HFF-Myc (cell line): ENCODE measurements around the gene ZNF335.

Source experiments
- DNase-seq: peaks from one replicate; pipeline ENCODE4 v3.0.0-alpha.2; 2011; ENCODE audit warnings: low read depth; ENCODE audit errors: extremely low read depth
- H3K4me3 ChIP-seq: replicated peaks from 2 replicates; pipeline ENCODE4 v1.5.1; 2011; ENCODE audit warnings: low read depth, mild to moderate bottlenecking, control low read depth, low read length
- CTCF ChIP-seq: IDR thresholded peaks from 2 replicates; pipeline ENCODE4 v1.5.1; 2012; ENCODE audit warnings: mild to moderate bottlenecking, low read depth, low read length, control low read depth; ENCODE audit errors: missing control alignments

ZNF335 gene

GRCh38 chr20:45953672-45954071 lies 18.3 kb downstream of the ZNF335 start:
- DNase-seq: no peak
- no peak for TF ChIP-seq CTCF
- no peak overlapping the region for H3K4me3 ChIP-seq

- DNase-seq: no peak
- no peak overlapping the region for H3K4me3 ChIP-seq
- no peak for TF ChIP-seq CTCF
Observed at GRCh38 chr20:45952861-45953260, 19.1 kb downstream of the ZNF335 start.

- TF ChIP-seq CTCF: no peak
- DNase-seq: no peak
- no peak overlapping the region for H3K4me3 ChIP-seq
Observed at GRCh38 chr20:45951925-45952834, 19.8 kb downstream of the ZNF335 start.

GRCh38 chr20:45950330-45950646 lies 21.7 kb downstream of the ZNF335 start:
- DNase-seq: no peak
- no peak for TF ChIP-seq CTCF
- no peak overlapping the region for H3K4me3 ChIP-seq

- no peak for TF ChIP-seq CTCF
- DNase-seq: no peak
- H3K4me3 ChIP-seq: no peak overlapping the region
Observed at GRCh38 chr20:45949542-45950329, 22.3 kb downstream of the ZNF335 start.

GRCh38 chr20:45948742-45949541 lies 23.1 kb downstream of the ZNF335 start:
- no peak for DNase-seq
- no peak overlapping the region for H3K4me3 ChIP-seq
- TF ChIP-seq CTCF: no peak
